Iris pigment epithelial cell (primary cell): Measurements from ENCODE around the gene EXOSC5.
"Not testable (repeated sequence)": the region's sequence is repeated elsewhere in the genome, so short reads cannot be mapped to it uniquely, and the experiment has no call there.

ENCODE experiments used
- DNase-seq: peaks from one replicate; pipeline ENCODE4 v3.0.0-alpha.2; 2011; ENCODE audit warnings: low read depth

The EXOSC5 gene

DNA sequence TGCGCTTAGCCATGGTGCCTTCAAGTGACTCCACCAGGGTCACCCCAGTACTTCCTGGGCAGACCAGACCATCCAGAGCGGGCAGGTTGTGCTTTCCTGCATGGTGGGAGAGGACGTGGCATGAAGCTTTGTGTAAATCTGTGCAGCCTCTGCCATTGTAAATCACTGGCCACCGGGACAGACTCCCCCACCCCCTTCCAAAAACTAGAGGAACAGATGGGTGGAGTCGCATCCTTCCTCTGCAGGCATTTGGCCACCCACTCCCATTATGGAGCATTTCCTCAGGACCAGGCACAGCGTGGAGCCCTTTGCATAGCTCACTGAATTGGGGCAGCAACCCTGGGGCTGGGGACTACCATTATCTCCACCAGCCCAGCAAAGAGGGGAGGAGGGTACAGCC, 8.6 kb upstream of the EXOSC5 start:
- no peak for DNase-seq

DNA sequence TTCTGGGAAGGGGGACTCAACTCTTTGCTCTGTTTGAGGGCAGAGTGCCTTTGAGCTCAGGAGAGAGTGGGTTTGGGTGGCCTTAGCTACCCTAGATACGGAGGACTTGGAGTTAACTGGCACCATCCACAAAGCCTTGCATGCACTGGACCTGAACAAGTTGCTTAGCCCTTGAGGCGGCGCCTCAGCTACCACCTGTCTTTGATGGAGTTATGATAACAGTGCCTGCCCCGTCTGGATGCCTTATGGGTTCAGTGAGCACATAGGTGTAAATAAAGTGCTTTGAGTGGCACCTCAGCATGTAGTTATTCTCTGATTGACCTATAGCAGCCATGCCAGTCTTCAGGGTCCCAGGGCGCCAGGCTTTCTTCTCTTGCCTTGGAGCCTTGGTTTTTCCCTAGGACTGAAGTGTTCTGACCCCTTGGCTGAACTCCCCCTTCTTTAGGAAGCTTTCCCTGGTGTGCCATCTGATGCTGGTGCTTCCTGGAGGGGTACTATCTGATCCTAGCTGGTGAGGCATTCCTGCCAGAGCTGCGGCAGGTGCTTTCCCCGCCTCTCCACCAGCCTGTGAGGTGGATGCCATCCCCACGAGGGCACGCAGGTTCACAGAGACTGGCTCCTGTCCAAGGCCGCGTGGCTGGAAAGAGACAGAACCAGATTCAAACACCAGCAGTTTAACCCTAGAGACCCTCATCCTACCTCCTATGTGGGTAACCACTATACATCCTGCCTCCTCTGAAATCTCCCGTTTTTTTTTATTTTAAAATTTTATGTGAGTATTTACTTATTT, 6.2 kb upstream of the EXOSC5 start:
- DNase-seq, result no peak

DNA sequence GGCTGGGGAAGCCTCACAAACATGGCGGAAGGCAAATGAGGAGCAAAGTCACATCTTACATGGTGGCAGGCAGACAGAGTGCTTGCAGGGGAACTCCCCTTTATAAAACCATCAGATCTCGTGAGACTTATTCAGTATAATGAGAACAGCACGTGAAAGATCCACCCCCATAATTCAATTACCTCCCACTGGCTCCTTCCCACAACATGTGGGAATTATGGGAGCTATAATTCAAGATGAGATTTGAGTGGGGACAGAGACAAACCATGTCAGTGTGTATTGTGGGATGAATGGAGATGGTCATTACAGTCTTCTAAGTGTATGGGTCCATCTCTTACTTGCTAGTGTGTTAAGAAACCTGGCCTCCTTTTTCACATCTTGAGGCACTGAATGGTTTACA, 4.9 kb upstream of the EXOSC5 start:
- DNase-seq, result no peak

DNA sequence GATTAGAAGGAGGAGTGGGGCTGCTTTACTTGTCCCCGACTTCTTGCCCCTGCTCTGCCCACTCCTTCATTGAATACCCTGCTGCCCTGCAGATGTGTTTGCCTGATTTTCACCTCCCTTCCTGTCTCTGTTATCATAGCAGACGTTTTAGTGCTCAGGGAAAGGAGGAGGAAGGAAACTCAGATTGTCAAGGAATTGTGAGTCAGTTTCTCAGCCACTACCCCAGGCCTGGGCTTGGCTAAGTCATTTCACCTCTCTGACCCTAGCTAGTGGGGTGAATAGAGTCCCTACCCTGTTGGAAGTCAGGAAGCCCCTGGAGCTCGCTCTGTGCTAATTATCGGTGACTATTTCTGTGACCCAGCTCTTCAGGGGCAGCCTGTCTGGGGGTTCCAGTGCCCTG, 4.3 kb upstream of the EXOSC5 start:
- DNase-seq, result no peak

DNA sequence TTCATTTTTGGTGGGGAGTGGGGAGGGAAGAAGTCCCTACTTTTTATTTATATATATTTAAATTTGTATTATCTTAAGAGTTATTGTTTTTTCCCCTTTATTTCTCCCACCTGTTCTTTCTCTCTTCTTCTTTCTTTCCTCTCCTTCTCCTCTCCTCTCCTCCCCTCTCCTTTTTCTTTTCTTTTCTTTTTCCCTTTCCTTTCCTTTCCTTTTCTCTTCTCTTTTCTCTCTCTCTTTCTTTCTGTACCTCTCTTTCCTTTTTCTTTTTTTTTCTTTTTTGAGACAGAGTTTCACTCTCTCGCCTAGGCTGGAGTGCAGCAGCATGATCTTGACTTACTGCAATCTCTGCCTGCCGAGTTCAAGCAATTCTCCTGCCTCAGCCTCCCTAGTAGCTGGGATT, 2.4 kb upstream of the EXOSC5 start:
- no peak for DNase-seq

DNA sequence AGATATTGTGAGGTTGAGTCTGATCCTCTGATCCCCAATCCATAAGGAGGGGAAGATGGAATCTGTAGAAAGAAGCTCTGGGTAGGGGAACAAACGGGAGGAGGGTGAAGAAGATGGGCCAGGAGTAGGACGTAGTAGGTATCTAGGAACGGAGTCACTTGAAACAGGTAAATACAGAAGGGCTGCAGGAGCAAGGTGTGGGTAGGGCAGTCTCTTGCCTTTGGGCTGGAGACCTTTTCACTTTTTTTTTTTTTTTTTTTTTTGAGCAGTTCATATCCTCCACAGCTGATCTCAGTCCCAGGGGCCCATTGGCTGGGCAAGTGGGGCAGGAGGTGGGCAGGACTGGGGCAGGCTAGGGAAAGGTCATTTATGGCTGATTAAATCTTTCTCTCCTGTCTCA, 1.9 kb upstream of the EXOSC5 start:
- no peak for DNase-seq

DNA sequence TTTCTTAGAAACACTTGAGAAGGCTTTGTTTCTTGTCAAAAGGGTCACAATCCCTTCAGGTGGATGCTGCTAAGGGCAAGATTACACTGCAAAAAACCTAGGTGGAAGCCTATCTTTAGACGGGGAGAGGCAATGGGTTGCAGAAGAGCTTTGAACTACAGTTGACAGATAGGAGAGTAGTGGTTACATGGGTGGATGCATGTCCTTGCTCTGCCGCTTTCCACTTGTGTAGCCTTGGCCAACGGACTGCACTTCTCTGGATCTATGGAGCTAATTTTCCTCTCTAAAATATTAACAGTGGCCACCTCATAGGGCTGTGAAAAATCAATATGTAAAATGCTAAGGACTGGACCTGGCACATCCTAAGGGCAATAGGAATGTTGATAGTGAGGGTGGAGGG, 1.4 kb upstream of the EXOSC5 start:
- DNase-seq, result no peak

DNA sequence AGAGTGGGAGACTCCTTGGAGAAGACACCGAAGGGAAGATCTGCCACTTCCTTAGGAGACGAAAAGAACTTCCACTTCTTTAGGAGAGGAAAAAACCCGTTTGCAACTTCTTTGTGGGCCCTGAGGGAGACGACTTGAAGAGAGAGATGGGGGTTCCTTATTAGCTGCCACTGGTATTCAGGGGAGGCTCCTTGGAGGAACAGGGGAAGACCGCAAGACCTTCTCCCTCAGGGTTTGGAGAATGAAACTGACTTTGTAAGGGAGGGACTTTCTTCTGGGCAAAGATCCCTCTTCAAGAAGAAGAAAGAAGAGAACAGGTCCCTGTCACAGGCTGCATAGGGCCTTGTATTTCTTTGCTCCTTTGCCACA, 875 bp upstream of the EXOSC5 start:
- DNase-seq, result no peak

DNA sequence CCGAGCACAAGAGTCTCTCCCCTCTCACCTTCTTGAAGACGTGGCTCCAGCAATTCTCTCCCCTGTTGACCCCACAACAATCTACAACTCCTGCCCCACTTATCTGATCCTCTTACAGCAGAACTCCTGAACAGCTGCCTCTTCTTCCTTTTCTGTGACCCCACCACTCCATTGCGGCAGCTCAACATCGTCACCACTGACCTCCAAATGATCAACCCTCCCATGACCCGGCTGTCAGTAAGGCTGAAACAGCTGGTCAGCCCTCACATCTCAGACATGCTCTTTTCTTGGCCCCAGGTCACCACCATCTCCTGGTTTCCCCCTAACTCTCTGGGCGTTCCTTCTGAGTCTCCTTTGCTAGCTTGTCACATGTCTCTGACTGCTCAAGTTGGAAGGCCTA, 1.8 kb downstream of the EXOSC5 start:
- no peak for DNase-seq

DNA sequence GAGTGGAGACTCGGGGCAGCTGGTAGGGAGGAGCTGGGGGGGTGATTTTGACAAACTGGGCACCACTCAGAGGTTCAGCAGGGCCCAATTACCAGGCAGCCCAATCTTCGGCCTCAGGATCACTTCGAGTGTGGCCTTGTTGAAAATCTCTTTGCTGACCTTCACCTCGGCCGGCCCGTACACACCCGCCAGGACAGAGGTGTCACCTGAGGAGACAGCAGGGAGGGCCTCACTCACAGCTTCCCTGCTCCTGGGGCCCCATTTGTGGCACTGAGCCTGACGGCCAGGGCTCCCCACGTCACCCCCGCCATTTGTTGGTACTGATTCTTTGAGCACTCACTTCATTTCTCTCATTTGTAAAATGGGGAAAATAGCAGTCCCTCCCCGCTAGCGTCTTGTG, 4.4 kb downstream of the EXOSC5 start:
- DNase-seq, result no peak

DNA sequence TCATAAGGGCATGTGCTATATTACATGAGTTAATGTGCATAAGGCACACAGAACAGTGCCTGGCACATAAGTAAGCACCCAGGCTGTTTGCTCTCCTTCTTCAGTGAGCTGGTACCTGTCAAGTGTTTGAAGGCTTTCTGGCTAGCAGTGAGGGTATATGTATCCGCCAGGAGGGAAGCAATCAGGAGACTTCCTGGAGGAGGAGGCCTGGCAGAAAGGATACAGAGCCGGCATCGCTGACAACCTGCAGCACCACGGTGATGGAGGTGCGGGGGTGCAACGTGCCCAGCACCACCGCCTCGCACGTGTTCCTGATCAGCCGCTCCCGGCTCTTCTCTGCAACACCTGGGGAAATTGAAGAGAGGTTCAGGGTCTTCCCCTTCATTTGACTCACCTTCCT, 5.5 kb downstream of the EXOSC5 start:
- no peak for DNase-seq

DNA sequence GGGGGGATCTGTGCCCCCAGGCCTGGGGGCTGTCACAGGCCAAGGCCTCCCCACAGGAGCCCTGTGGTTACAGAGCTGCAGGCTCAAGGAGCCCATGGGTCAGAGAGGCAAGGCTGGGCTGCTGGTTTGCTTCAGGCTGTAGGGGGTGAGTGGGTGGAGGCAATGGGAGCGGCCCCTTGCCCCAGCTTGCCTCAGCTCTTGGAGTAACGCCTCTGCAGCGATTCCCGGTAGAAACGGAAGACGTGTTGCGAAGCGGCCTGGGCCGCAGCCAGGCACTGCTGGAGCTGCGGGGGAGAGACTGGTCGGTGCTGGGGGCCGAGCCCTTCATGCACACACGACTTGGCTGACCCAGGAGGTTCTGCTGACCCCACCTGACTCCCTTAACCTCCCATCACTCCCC, 10.7 kb downstream of the EXOSC5 start:
- DNase-seq, result no peak

DNA sequence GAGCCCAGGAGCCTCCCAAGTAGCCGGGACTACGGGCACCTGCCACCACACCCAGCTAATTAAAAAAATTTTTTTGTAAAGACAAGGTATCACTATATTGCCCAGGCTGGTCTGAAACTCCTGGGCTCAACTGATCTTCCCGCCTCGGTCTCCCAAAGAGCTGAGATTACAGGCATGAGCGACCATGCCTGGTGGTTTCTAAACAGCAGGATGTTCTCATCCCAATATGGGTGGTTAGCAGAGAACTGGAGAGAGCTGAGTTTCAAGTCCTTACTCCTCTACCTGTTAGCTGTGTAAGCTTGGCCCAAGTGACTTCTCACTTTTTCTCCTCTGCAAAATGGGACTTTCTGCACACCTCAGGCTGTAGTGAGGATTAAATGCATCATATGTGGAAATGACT, 12.8 kb downstream of the EXOSC5 start:
- no peak for DNase-seq

DNA sequence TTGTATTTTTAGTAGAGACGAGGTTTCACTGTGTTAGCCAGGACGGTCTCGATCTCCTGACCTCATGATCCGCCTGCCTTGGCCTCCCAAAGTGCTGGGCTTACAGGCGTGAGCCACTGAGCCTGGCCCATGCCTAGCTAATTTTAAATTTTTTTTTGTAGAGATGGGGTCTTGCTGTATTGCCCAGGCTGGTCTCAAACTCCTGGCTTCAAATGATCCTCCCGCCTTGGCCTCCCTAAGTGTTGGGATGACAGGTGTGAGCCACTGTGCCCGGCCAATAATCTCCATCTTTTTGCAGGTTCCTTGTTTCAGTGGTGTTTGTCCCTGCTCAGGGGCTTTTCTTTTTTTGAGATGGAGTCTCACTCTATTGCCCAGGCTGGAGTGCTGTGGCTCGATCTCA, 15.6 kb downstream of the EXOSC5 start:
- not testable (repeated sequence) for DNase-seq

DNA sequence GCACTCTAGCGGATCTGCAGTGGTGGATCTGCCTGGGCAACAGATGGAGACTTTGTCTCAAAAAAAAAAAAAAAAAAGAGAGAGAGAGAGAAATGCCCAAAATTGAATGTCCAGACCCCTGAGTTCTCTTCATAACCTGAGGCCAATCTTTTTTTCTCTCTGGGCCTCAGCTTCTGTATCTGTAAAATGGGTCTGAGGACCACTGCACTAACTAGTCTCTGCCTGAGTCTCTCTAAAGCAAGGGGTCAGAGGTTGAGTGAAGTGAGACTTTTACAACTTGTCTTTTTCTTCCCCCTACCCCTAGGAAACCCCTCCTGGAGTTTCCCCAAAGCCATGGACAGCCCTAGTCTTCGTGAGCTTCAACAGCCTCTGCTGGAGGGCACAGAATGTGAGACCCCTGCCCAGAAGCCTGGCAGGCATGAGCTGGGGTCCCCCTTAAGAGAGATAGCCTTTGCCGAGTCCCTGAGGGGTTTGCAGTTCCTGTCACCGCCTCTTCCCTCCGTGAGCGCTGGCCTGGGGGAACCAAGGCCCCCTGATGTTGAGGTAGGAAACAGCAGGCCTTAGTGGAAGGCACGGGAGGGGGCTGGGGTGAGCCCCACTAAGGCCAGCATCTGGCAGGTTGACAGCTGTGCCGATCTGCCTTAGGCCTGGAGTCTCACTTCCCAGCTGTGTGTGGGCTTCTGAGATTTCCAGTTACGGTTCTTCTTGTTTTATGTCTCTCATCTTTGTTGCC, 19.0 kb downstream of the EXOSC5 start:
- DNase-seq, result no peak

DNA sequence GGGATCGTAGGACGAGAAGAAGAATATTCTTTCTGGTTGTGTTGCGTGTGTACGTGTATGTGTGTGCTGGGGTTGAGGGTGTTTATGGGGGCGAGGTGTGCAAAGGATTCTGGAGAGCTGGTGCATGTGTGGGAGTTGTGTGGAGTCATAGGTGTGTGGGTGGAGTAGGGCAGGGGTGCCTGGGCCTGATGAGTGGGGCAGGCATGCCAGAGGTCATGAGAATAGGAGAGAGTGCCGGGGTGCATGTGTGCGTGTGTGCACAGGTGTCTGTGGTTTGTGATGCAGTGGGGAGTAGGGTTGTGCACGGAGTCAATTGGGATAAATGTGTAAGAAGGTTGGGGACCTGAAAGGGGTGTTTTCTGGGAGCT, 20.2 kb downstream of the EXOSC5 start:
- DNase-seq, result no peak

DNA sequence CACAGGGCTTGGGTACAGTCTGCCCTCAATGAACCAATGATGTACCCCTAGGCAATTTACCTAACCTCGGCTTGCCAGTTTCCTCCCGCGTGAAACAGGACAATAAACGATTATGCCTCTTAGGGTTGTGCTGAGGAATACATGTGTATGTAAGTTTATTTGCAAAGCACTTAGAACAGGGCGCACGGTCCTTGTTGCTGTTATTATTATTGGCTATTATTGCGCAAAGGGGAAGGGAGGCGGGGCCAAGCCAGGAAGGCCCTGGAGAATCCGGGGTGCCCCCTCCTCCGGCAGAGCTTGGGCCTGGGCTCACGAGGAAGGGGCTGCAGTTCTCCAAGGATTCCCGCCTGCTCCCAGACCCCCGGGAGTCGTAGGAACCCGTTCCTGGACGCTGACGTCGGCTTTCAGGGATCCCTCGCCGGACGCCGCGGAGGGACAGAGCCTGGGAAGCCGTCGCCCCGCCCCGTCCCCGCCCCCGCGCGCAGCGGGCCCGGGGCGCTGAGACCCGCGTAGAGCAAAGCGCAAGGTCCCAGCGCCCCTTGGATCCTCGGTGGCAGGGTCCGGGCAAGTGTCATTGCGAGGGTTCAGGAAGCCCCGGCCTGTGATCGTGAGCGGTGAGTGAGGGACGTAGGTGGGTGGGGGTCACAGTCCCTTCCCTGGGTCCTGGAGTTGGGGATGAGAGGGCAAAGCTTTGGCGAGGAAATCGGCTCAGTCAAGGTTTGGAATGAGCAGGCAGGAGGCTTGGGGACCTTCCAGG, 20.7 kb downstream of the EXOSC5 start, which contains the start of gene TMEM91:
Gene TMEM91, plus strand, starts transcription at position 293 of the 757 bp plus-strand sequence. CDS start 1,777 bp downstream, outside the sequence.
- DNase-seq, result peak; percentile 52

DNA sequence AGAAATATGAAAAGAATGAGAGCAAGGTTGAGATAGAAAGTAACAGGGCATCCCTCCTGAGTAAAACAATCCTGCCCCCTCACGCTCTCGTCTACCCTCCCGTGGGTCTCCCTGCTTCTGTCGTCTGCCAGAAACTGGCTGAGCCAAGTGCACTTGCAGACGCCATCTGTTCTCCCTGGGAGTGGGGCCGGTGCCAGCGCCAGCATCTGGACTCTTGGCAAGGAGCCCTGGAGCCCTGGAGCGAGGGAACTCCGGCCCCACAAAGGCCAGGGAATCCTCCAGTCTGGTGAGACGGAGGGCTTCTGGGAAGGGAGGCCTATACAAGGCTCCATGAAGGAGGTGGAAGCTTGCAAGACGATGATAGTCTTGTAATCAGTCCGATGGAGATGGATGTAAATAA, 23.2 kb downstream of the EXOSC5 start:
- peak; percentile 87 for DNase-seq

DNA sequence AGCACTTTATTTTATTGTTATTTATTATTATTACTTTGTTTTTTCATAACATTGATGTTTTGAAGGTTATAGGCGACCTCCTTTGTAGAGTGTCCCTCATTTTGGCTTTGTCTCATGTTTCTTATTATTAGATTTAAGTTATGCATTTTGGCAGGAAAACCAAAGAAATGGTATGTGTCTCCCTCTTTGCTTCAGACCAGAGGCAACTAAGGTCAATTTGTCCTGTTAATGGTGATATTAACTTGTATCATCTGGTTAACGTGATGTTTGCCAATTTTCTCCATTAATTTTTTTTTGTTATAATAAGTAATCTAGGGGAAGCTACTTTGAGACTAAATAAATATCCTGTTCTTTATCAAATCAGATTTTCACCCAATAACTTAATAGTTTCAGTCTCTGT, 24.7 kb downstream of the EXOSC5 start:
- DNase-seq, result no peak

DNA sequence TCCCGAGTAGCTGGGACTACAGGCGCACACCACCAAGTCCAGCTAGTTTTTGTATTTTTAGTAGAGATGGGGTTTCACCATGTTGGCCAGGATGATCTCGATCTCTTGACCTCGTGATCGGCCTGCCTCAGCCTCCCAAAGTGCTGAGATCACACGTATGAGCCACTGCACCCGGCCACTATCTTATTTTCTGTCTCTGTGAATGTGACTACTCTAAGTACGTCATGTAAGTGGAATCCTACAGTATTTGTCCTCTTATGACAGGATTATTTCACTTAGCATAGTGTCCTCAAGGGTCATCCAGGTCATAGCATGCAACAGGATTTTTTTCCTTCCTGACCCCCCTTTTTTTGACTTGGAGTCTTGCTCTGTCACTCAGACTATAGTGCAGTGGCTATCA, 25.6 kb downstream of the EXOSC5 start:
- DNase-seq, result no peak

DNA sequence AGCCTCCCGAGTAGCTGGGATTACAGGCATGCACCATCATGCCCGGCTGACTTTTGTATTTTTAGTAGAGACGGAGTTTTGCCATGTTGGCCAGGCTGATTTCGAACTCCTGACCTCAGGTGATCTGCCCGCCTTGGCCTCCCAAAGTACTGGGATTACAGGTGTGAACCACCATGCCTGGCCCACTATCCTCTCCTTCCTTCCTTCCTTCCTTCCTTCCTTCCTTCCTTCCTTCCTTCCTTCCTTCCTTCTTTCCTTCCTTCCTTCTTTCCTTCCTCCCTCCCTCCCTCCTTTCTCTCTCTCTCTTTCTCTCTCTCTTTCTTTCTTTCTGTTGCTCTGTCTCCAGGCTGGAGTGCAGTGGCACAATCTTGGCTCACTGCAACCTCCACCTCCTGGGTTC, 26.0 kb downstream of the EXOSC5 start:
- not testable (repeated sequence) for DNase-seq

DNA sequence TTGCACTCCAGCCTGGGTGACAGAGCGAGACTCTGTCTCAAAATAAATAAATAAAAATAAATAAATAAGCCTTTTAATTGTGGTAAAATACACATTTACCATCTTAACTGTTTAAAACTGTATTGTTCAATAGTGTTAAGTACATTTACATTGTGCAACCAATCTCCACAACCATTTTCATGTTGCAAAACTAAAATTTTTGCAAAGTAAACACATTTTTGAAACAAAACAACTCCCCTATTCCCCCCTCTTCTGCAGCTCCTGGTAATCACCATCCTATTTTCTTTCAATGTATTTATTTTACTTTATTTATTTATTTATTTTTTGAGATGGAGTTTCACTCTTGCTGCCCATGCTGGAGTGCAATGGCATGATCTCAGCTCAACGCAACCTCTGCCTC, 27.4 kb downstream of the EXOSC5 start:
- no peak for DNase-seq

DNA sequence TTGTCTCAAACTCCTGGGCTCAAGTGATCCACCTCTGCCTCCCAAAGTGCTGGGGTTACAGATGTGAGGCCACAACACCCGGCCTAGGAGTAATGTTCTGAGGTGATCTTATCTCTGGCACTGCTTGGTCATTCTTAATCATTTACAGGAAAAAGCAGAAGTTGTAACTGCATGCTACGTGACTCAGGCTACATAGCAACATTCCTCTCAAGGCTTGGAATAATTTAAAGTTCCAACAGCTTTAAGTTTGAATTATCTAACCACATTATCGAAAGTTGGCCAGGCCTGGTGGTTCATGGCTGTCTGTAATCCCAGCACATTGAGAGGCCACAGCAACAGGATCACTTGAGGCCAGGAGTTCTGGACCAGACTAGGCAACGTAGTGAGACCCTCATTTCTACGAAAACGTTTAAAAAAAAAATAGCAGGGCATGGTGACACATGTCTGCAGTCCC, 29.3 kb downstream of the EXOSC5 start:
- DNase-seq, result peak; percentile 95
